H1 (cell line): ENCODE results near the gene NOC4L. TPM values are rescaled to one million over a fixed set of nuclear protein-coding genes. Genes with fewer than 3 reads are reported as not detected.

Experiments used
- CTCF ChIA-PET: fragments of 300-600 bp; sonication (Branson Sonifier 250); formaldehyde crosslinking; loops from one replicate; lab custom pipeline; 2021; ENCODE audit not compliant: partially characterized antibody; lab: Charles Lee
- POLR2A ChIA-PET: fragments of 300-600 bp; sonication (Branson Sonifier 250); formaldehyde crosslinking; loops from one replicate; lab custom pipeline; 2021; ENCODE audit warnings: inconsistent platforms; ENCODE audit not compliant: partially characterized antibody; lab: Charles Lee
- DNase-seq, 2 experiments: peaks; one replicate each; pipeline versions ENCODE4 v3.0.0 to v3.0.0-alpha.2; 2010 to 2022; ENCODE audit warnings: low spot score in 2 of 2, low read depth in 1 of 2, mixed read lengths in 1 of 2
- FAIRE-seq: peaks from 2 replicates; lab custom pipeline; 2011; peaks lifted over from hg19 to GRCh38; lab: Jason Lieb, UNC
- H2AFZ ChIP-seq: 2 replicates; pipeline ENCODE4 v1.8.1; 2012; ENCODE audit warnings: low read length, inconsistent platforms
- H2AK5ac ChIP-seq: 2 replicates; pipeline ENCODE4 v1.6.1; 2013; ENCODE audit warnings: low read depth, low read length
- H2BK120ac ChIP-seq: replicated peaks from 2 replicates; pipeline ENCODE3; 2013; ENCODE audit warnings: low read depth, low read length, inconsistent platforms
- H2BK12ac ChIP-seq: 2 replicates; pipeline ENCODE4 v1.6.1; 2013; ENCODE audit warnings: low read depth, low read length
- H2BK15ac ChIP-seq: 2 replicates; pipeline ENCODE4 v1.6.1; 2013; ENCODE audit warnings: low read length
- H2BK20ac ChIP-seq: 2 replicates; pipeline ENCODE4 v1.6.1; 2013; ENCODE audit warnings: low read length
- H2BK5ac ChIP-seq: 2 replicates; pipeline ENCODE4 v1.6.1; 2013; ENCODE audit warnings: low read depth, low read length
- H3K14ac ChIP-seq: 2 replicates; pipeline ENCODE4 v1.6.1; 2013; ENCODE audit warnings: inconsistent platforms; ENCODE audit not compliant: insufficient read length
- H3K18ac ChIP-seq: 2 replicates; pipeline ENCODE4 v1.6.1; 2013; ENCODE audit warnings: low read length; ENCODE audit errors: extremely low read depth
- H3K23ac ChIP-seq: 2 replicates; pipeline ENCODE4 v1.6.1; 2013; ENCODE audit warnings: inconsistent platforms; ENCODE audit not compliant: insufficient read length
- H3K23me2 ChIP-seq: 2 replicates; pipeline ENCODE4 v1.6.1; 2013; ENCODE audit warnings: low read depth, low read length
- H3K27ac ChIP-seq: 2 replicates; pipeline ENCODE4 v1.6.1; 2011; ENCODE audit warnings: low read depth, low read length, inconsistent platforms
- H3K27me3 ChIP-seq, 4 experiments: replicated peaks in 1 of 4; 1 replicate in 1 of 4; 2 replicates in 3 of 4; pipeline versions ENCODE4 v1.6.1 to v1.8.1; 2011 to 2013; ENCODE audit warnings: low read length in 3 of 4, mild to moderate bottlenecking in 3 of 4, inconsistent platforms in 2 of 4, mixed read lengths in 2 of 4, moderate library complexity in 1 of 4; ENCODE audit not compliant: control insufficient read depth in 3 of 4, insufficient read depth in 3 of 4; ENCODE audit errors: extremely low read depth in 1 of 4
- H3K36me3 ChIP-seq, 4 experiments: 2 replicates each; pipeline versions ENCODE4 v1.6.1 to v1.8.1; 2011 to 2013; ENCODE audit warnings: mild to moderate bottlenecking in 4 of 4, low read length in 3 of 4, moderate library complexity in 2 of 4, control low read depth in 1 of 4, inconsistent platforms in 1 of 4; ENCODE audit not compliant: insufficient read depth in 4 of 4, control insufficient read depth in 2 of 4
- H3K4ac ChIP-seq: replicated peaks from 2 replicates; pipeline ENCODE3; 2013; ENCODE audit warnings: low read length, low read depth, mixed read lengths, inconsistent platforms; ENCODE audit not compliant: insufficient read length
- H3K4me1 ChIP-seq, 4 experiments: replicated peaks in 1 of 4; 1 replicate in 1 of 4; 2 replicates in 3 of 4; pipeline versions ENCODE4 v1.6.1 to v1.8.1; 2011 to 2013; ENCODE audit warnings: low read length in 3 of 4, inconsistent platforms in 2 of 4, mixed read lengths in 1 of 4; ENCODE audit not compliant: insufficient read depth in 4 of 4, control insufficient read depth in 3 of 4
- H3K4me2 ChIP-seq, 2 experiments: 2 replicates each; pipeline versions ENCODE4 v1.6.1 to v1.8.1; 2011 to 2013; ENCODE audit warnings: low read depth in 2 of 2, low read length in 2 of 2, control low read depth in 1 of 2, inconsistent platforms in 1 of 2, mild to moderate bottlenecking in 1 of 2; ENCODE audit not compliant: insufficient read depth in 1 of 2
- H3K4me3 ChIP-seq, 4 experiments: fragments of 200-600, 300-600 bp in 1 of 4; sonication (generic), shearing (Covaris generic), sonication (Bioruptor Twin) in 1 of 4; 2 replicates each; pipeline versions ENCODE4 v1.5.1 to v1.8.1; 2011 to 2016; ENCODE audit warnings: low read length in 4 of 4, low read depth in 3 of 4, control low read depth in 2 of 4, inconsistent platforms in 2 of 4, mild to moderate bottlenecking in 2 of 4, mixed read lengths in 1 of 4, moderate library complexity in 1 of 4; ENCODE audit not compliant: insufficient read depth in 2 of 4; ENCODE audit errors: extremely low read depth in 1 of 4
- H3K56ac ChIP-seq: replicated peaks from 2 replicates; pipeline ENCODE3; 2013; ENCODE audit warnings: low read depth, mild to moderate bottlenecking, mixed read lengths, low read length, inconsistent platforms; ENCODE audit not compliant: insufficient read length
- H3K79me1 ChIP-seq: 2 replicates; pipeline ENCODE4 v1.6.1; 2013; ENCODE audit warnings: low read depth, low read length, control low read depth
- H3K79me2 ChIP-seq, 2 experiments: 2 replicates each; pipeline versions ENCODE4 v1.6.1 to v1.8.1; 2012 to 2013; ENCODE audit warnings: low read length in 2 of 2, mild to moderate bottlenecking in 2 of 2, inconsistent platforms in 1 of 2; ENCODE audit not compliant: insufficient read depth in 2 of 2, control insufficient read depth in 1 of 2
- H3K9ac ChIP-seq, 4 experiments: replicated peaks in 1 of 4; 1 replicate in 1 of 4; 2 replicates in 3 of 4; pipeline versions ENCODE4 v1.6.1 to v1.8.1; 2011 to 2013; ENCODE audit warnings: low read depth in 3 of 4, low read length in 3 of 4, control low read depth in 2 of 4, mild to moderate bottlenecking in 2 of 4, moderate library complexity in 2 of 4, inconsistent platforms in 1 of 4; ENCODE audit errors: extremely low read depth in 1 of 4
- H3K9me3 ChIP-seq, 2 experiments: 2 replicates each; pipeline versions ENCODE4 v1.6.1 to v1.8.1; 2012 to 2013; ENCODE audit warnings: mild to moderate bottlenecking in 2 of 2, moderate library complexity in 2 of 2, control low read depth in 1 of 2, inconsistent platforms in 1 of 2, low read depth in 1 of 2, low read length in 1 of 2, mixed read lengths in 1 of 2; ENCODE audit not compliant: insufficient read depth in 2 of 2
- H4K20me1 ChIP-seq, 2 experiments: replicated peaks in 1 of 2; 2 replicates each; pipeline versions ENCODE3 to v1.8.1; 2011 to 2013; ENCODE audit warnings: inconsistent platforms in 2 of 2, low read length in 2 of 2, mild to moderate bottlenecking in 1 of 2; ENCODE audit not compliant: insufficient read depth in 2 of 2, control insufficient read depth in 1 of 2
- H4K5ac ChIP-seq: 2 replicates; pipeline ENCODE4 v1.6.1; 2013; ENCODE audit warnings: low read length, low read depth, mixed read lengths, inconsistent platforms; ENCODE audit not compliant: insufficient read length
- H4K8ac ChIP-seq: 2 replicates; pipeline ENCODE4 v1.8.0; 2013; ENCODE audit warnings: mild to moderate bottlenecking, moderate library complexity, low read length, inconsistent platforms; ENCODE audit not compliant: insufficient read depth; ENCODE audit errors: extremely low read depth
- H4K91ac ChIP-seq: replicated peaks from 2 replicates; pipeline ENCODE3; 2013; ENCODE audit warnings: low read length, mixed read lengths, inconsistent platforms; ENCODE audit not compliant: insufficient read length
- BCL11A ChIP-seq, 2 experiments: IDR thresholded peaks; one replicate each; pipeline ENCODE4 v1.6.1; 2011; ENCODE audit warnings: low read depth in 2 of 2, low read length in 2 of 2, mild to moderate bottlenecking in 2 of 2
- FOSL1 ChIP-seq: IDR thresholded peaks from 2 replicates; pipeline ENCODE4 v1.6.1; 2011; ENCODE audit warnings: mild to moderate bottlenecking, low read depth, low read length, moderate library complexity; ENCODE audit not compliant: insufficient read depth
- SP1 ChIP-seq: IDR thresholded peaks from 2 replicates; pipeline ENCODE4 v1.6.1; 2011; ENCODE audit warnings: low read depth, low read length
- SP4 ChIP-seq: IDR thresholded peaks from 2 replicates; pipeline ENCODE4 v1.6.1; 2012; ENCODE audit warnings: low read length, inconsistent platforms
- WGBS, 2 experiments: shearing (Covaris generic) in 1 of 2; methylation state at CpG; one replicate each; pipeline versions ENCODE4 v1.1.6 to v1.1.7; 2013 to 2015; ENCODE audit warnings: low lambda C conversion rate in 2 of 2, mixed read lengths in 2 of 2, inconsistent platforms in 1 of 2, low coverage in 1 of 2, missing lambda C conversion rate in 1 of 2; ENCODE audit not compliant: insufficient replicate concordance in 2 of 2, insufficient coverage in 1 of 2, insufficient read length in 1 of 2; ENCODE audit errors: extremely low coverage in 1 of 2, missing lambda C conversion rate in 1 of 2; 5-methylcytosine and 5-hydroxymethylcytosine counted together
- polyA plus RNA-seq, 7 experiments: library from polyadenylated mRNA; depleted of rRNA in 3 of 7; stranded (reverse) in 5 of 7; unstranded in 2 of 7; fragments of >200 nt in 5 of 7; fragments of 200-250 nt in 2 of 7; gene quantifications; 1 replicate in 5 of 7; 2 replicates in 1 of 7; 4 replicates in 1 of 7; pipeline versions ENCODE4 v1.2.1 to v1.2.3, GENCODE V29; 2011 to 2013; ENCODE audit warnings: missing spikeins in 2 of 7, mixed read lengths in 2 of 7
- total RNA-seq: library from RNA; stranded (reverse); fragmentation: NEBNext Ultra II Directional; extraction: Animal tissue kit (Norgen Biotek cat#: 25700); gene quantifications from 2 replicates; pipeline ENCODE4 v1.2.1, GENCODE V29; 2021

Gene NOC4L
- total and polyA plus RNA-seq, 2 of the 8 experiments (the other 6 are each of a cell fraction or from before 2014, with no cell fraction given), result 26.8 to 40.3 TPM

GRCh38 chr12:132100306-132101065, 43.8 kb upstream of the NOC4L start:
- peaks cover 0 to 4% (median 2%) of the 10 kb centered on the region in 4 experiments; a peak in 4 of 8 replicates for H3K36me3 ChIP-seq
- H3K79me2 ChIP-seq, result peaks cover 0 to 18% of the 10 kb centered on the region in 2 experiments; a peak in 1 of 4 replicates
- FAIRE-seq (no peak), DNase-seq (no peak)
- ChIA-PET POLR2A (interaction anchor here (0.7 kb wide), 1 partner anchor 15 kb away, joined by 3 read pairs; no protein-coding TSS in a partner anchor), CTCF (no interaction called here)
- H3K4ac ChIP-seq, result no peak overlapping the region
- H3K27ac ChIP-seq, result no peak overlapping the region
- H2BK120ac ChIP-seq, result no peak overlapping the region
- WGBS, 2 experiments, result 90% methylated on average over 11 of the region's 13 CpGs; no CpG with 5 or more reads in 1 of the 2 experiments
- no peaks in the 10 kb centered on the region for H3K27me3 ChIP-seq
- no peaks in the 10 kb centered on the region; the same call in 1 of the 2 replicates for H3K79me1 ChIP-seq
- H3K4me1 ChIP-seq, result peaks cover 0 to 11% (median 3%) of the 10 kb centered on the region in 4 experiments; a peak in 4 of 7 replicates
- no peak overlapping the region for H4K5ac ChIP-seq
- no peak overlapping the region for H3K18ac ChIP-seq
- H3K4me2 ChIP-seq, result no peak overlapping the region
- no peak overlapping the region for H2BK15ac ChIP-seq
- H3K56ac ChIP-seq, result no peak overlapping the region
- H2AK5ac ChIP-seq, result no peak overlapping the region
- H3K23ac ChIP-seq, result no peak overlapping the region
- no peaks in the 10 kb centered on the region for H3K23me2 ChIP-seq
- H3K4me3 ChIP-seq, result no peak overlapping the region
- no peaks in the 10 kb centered on the region for H3K9me3 ChIP-seq
- H4K20me1 ChIP-seq, result peaks cover 8 to 16% of the 10 kb centered on the region in 2 experiments
- TF ChIP-seq FOSL1 (no peak), SP4 (no peak), BCL11A (IDR thresholded peaks at IDR 0.05; ENCODE audit: low read depth in 2 of 2, low read length in 2 of 2) (no peak), SP1 (no peak)
- no peak overlapping the region for H2BK12ac ChIP-seq
- H2BK20ac ChIP-seq, result no peak overlapping the region
- no peak overlapping the region for H2AFZ ChIP-seq
- H2BK5ac ChIP-seq, result no peak overlapping the region
- no peak overlapping the region for H3K9ac ChIP-seq
- no peak overlapping the region for H4K8ac ChIP-seq
- no peak overlapping the region for H3K14ac ChIP-seq
- H4K91ac ChIP-seq, result no peak overlapping the region
